ENCODE measurements around the gene TSPOAP1.

TSPOAP1 gene

DNA sequence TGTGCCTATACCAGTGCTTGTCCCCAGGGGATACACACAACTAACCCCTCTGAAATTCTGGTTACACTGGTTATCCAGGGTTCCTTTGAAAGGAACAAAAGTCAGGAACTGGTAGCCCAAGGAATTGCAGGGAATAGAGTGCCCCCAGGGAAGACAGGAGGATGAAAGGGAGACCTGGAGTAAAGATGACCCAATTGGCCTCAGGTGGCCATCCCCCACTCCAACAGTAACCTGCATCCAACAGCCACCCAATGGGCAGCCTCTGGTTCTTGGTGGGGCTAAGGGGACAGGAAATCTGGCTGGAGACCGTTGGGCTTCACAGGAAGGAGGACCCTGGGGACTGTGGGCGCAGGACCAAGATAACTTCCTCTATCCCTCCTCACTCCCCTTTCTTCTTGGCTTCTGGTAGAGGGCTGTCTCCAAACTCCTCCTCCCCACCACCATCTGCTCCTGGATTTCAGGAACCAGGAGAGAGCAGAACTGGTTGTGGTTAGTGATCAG is 47.0 kb downstream of the TSPOAP1 start:
- Histone ChIP-seq H4K20me1 (ENCODE audit: insufficient read depth, low read length, poor library complexity, severe bottlenecking) (no peaks in the 10 kb centered on the region), H3K9ac (ENCODE audit: low read depth, low read length, poor library complexity, severe bottlenecking) (peak overlapping the region; percentile 7), H3K4me2 (ENCODE audit: low read depth, low read length, poor library complexity, severe bottlenecking) (peak overlapping the region; percentile 69), H2AFZ (ENCODE audit: low read length) (no peak overlapping the region), H3F3A (ENCODE audit: low read depth) (no peaks in the 10 kb centered on the region), H3K9me3 (ENCODE audit: insufficient read depth, low read depth, low read length) (no peaks in the 10 kb centered on the region), H3K9me2 (replicated peaks; ENCODE audit: low read depth, low read length) (no peaks in the 10 kb centered on the region), H3K27me3 (ENCODE audit: insufficient read depth, low read length, poor library complexity, severe bottlenecking) (no peaks in the 10 kb centered on the region), H3K36me3 (ENCODE audit: insufficient read depth, low read length) (no peaks in the 10 kb centered on the region), H3K4me3 (ENCODE audit: low read length, poor library complexity, severe bottlenecking) (peak overlapping the region; percentile 42), H3K4me1 (ENCODE audit: insufficient read depth, low read length, poor library complexity, severe bottlenecking) (peaks cover 49% of the 10 kb centered on the region), H3K79me2 (ENCODE audit: insufficient read depth, low read length) (no peaks in the 10 kb centered on the region)
- no peak for TF ChIP-seq EZH2phosphoT487 (IDR thresholded peaks at IDR 0.05; ENCODE audit: borderline replicate concordance)
- TF ChIP-seq, protein P1, sequence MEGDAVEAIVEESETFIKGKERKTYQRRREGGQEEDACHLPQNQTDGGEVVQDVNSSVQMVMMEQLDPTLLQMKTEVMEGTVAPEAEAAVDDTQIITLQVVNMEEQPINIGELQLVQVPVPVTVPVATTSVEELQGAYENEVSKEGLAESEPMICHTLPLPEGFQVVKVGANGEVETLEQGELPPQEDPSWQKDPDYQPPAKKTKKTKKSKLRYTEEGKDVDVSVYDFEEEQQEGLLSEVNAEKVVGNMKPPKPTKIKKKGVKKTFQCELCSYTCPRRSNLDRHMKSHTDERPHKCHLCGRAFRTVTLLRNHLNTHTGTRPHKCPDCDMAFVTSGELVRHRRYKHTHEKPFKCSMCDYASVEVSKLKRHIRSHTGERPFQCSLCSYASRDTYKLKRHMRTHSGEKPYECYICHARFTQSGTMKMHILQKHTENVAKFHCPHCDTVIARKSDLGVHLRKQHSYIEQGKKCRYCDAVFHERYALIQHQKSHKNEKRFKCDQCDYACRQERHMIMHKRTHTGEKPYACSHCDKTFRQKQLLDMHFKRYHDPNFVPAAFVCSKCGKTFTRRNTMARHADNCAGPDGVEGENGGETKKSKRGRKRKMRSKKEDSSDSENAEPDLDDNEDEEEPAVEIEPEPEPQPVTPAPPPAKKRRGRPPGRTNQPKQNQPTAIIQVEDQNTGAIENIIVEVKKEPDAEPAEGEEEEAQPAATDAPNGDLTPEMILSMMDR (conservative IDR thresholded peaks at IDR 0.05; ENCODE audit: low read length), result no peak

DNA sequence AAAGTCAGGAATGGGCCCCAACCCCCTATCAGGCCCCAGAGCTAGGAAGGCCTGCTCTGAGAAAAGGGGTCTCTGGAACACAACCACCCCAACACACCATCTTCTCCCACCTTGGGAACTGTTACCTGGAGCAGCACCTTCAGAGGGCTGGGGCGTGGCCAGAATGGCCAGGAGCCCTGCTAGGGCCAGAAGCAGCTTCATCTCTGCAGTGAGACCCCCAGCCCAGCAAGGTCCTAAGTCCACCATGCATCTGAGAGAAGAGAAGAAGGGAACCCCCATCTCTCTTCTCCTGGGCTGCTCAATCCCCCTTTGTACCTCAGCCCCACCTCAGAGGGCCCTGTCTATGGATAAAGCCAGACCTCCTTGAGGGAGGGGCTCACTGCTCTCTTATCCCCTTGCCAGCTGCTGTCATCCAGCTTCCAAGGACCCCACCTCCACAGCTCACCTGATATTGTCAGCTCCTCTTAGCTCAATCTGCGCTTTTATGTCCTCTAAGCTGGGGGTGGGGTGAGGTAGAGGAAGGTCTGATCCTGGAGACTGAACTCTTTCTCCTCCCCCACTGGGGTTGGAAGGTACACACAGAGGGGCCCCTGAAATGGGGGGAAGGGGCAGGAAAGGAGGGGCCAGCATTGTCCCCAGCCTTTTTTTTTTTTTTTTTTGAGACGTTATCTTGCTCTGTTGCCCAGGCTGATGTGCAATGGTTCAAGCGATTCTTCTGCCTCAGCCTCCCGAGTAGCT is 47.9 kb downstream of the TSPOAP1 start, which contains the start of gene MPO:
Gene MPO (minus strand): TSS at position 456 of the 738 bp plus-strand sequence. CDS start 177 bp downstream, at position 279.
- no peaks in the 10 kb centered on the region for H3K9me3 ChIP-seq (ENCODE audit: insufficient read depth, low read depth, low read length)
- peaks cover 49% of the 10 kb centered on the region for H3K4me1 ChIP-seq (ENCODE audit: insufficient read depth, low read length, poor library complexity, severe bottlenecking)
- H3K4me3 ChIP-seq (ENCODE audit: low read length, poor library complexity, severe bottlenecking), result peak within 1 kb of the TSS; percentile 42
- H3F3A ChIP-seq (ENCODE audit: low read depth), result no peaks in the 10 kb centered on the region
- H4K20me1 ChIP-seq (ENCODE audit: insufficient read depth, low read length, poor library complexity, severe bottlenecking), result no peaks in the 10 kb centered on the region
- H3K79me2 ChIP-seq (ENCODE audit: insufficient read depth, low read length), result no peaks in the 10 kb centered on the region
- H3K9ac ChIP-seq (ENCODE audit: low read depth, low read length, poor library complexity, severe bottlenecking), result peak within 1 kb of the TSS; percentile 7
- no peaks in the 10 kb centered on the region for H3K9me2 ChIP-seq (replicated peaks; ENCODE audit: low read depth, low read length)
- peak within 1 kb of the TSS; percentile 69 for H3K4me2 ChIP-seq (ENCODE audit: low read depth, low read length, poor library complexity, severe bottlenecking)
- H3K36me3 ChIP-seq (ENCODE audit: insufficient read depth, low read length), result no peaks in the 10 kb centered on the region
- TF ChIP-seq EZH2phosphoT487 (IDR thresholded peaks at IDR 0.05; ENCODE audit: borderline replicate concordance), result no peak
- TF ChIP-seq, protein P1 (conservative IDR thresholded peaks at IDR 0.05; ENCODE audit: low read length), result no peak
- H3K27me3 ChIP-seq (ENCODE audit: insufficient read depth, low read length, poor library complexity, severe bottlenecking), result no peaks in the 10 kb centered on the region
- no peak within 1 kb of the TSS for H2AFZ ChIP-seq (ENCODE audit: low read length)

DNA sequence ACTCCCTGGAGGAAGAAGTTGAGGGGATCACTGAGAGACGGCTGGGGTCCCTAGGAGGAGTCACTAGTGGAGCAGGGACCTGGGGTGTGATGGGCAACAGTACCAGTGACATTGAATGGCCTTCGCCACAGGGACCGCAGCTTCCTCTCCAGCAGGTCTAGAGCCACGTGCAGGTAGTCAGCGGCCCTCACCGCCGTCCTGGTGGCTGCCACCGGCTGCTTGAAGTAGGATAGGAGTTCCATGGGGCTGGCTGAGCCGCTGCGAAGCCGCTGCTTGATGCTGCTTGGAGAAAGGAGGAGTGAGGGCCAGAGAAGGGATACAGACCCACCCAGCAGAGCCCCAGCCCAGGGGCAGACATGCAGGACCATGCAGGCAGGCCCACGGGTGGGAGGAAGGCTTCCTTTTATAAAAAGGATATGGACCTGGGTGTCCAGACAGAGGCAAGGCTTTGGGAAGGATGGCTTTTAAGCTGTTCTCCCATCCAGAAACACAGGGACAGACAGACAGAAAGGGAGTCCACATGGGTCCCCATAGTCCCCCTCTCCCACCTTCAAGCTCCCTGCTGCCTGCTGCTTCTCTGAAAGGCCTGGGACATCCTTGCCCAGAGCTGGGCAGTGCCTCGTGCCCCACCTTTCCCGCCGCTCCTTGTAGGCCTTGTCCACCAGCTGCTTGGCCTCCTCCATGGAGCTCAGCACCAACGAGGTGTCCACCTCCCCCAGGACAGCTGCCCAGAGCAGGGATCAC is 48.7 kb downstream of the TSPOAP1 start:
- Histone ChIP-seq H3K36me3 (ENCODE audit: insufficient read depth, low read length) (no peaks in the 10 kb centered on the region), H3K27me3 (ENCODE audit: insufficient read depth, low read length, poor library complexity, severe bottlenecking) (no peaks in the 10 kb centered on the region), H2AFZ (ENCODE audit: low read length) (no peak overlapping the region), H3K9me2 (replicated peaks; ENCODE audit: low read depth, low read length) (no peaks in the 10 kb centered on the region), H3K79me2 (ENCODE audit: insufficient read depth, low read length) (no peaks in the 10 kb centered on the region), H3F3A (ENCODE audit: low read depth) (no peaks in the 10 kb centered on the region), H4K20me1 (ENCODE audit: insufficient read depth, low read length, poor library complexity, severe bottlenecking) (no peaks in the 10 kb centered on the region), H3K4me2 (ENCODE audit: low read depth, low read length, poor library complexity, severe bottlenecking) (no peak overlapping the region), H3K9me3 (ENCODE audit: insufficient read depth, low read depth, low read length) (no peaks in the 10 kb centered on the region), H3K9ac (ENCODE audit: low read depth, low read length, poor library complexity, severe bottlenecking) (no peak overlapping the region), H3K4me1 (ENCODE audit: insufficient read depth, low read length, poor library complexity, severe bottlenecking) (peaks cover 42% of the 10 kb centered on the region), H3K4me3 (ENCODE audit: low read length, poor library complexity, severe bottlenecking) (no peak overlapping the region)
- TF ChIP-seq, protein P1 (conservative IDR thresholded peaks at IDR 0.05; ENCODE audit: low read length), result no peak
- TF ChIP-seq EZH2phosphoT487 (IDR thresholded peaks at IDR 0.05; ENCODE audit: borderline replicate concordance), result no peak
